ENCODE data around the gene NFXL1.

DNA sequence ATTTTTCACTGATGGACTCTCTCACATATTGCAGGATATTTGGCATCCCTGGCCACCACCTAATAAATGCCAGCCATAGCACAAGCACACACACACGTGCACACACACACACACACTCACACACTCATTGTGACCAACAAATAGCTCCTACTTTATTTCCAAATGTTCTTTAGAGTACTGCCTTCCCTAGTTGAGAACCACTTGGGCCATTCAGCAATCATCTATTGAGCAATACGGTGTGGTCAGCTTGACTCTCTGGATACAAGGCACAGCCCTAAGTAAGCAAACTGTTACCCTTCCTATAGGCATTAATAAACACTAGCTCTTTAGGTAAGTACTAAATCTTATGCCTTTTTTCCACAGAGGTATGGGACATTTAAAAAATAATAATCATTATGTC is 97.6 kb downstream of the NFXL1 start:
- TF ChIP-seq SUZ12 (IDR thresholded peaks at IDR 0.05; ENCODE audit: extremely low read depth, insufficient read depth, insufficient read length) (no peak), YY1 (IDR thresholded peaks at IDR 0.05; ENCODE audit: insufficient read depth, insufficient read length) (no peak), ZNF274 (IDR thresholded peaks at IDR 0.05; ENCODE audit: low read depth, low read length) (no peak)

Measured in NT2/D1 (cell line).